MCF 10A (cell line): ENCODE results near the gene NRXN3. TPM values are rescaled to one million over a fixed set of nuclear protein-coding genes. Genes with fewer than 3 reads are reported as not detected.

Experiments
- BruUV-seq: library from RNA; stranded (reverse); fragments of 400-500 nt; replicated peaks from 2 replicates; lab custom pipeline; 2021; lab: Mats Ljungman, UMichigan
- CTCF ChIA-PET: fragments of 300-600 bp; sonication (Branson Sonifier 250); formaldehyde crosslinking; extraction: SDS; loops from one replicate; lab custom pipeline; 2021; ENCODE audit warnings: antibody characterized with exemption, inconsistent platforms; lab: Yijun Ruan, JAX
- POLR2A ChIA-PET: fragments of 300-600, 350-650 bp; sonication (Branson Sonifier 250); formaldehyde crosslinking; extraction: SDS; loops from one replicate; lab custom pipeline; 2020; ENCODE audit warnings: antibody characterized with exemption, inconsistent platforms; lab: Yijun Ruan, JAX
- DNase-seq: peaks from one replicate; pipeline ENCODE4 v3.0.0-alpha.2; 2018; ENCODE audit not compliant: unreplicated experiment
- H3K27ac Mint-ChIP-seq: one replicate; pipeline ENCODE4 v1.8.0; 2022; ENCODE audit warnings: mild to moderate bottlenecking, low read depth, mixed read lengths; ENCODE audit not compliant: unreplicated experiment
- H3K27me3 Mint-ChIP-seq: one replicate; pipeline ENCODE4 v1.8.0; 2022; ENCODE audit warnings: mixed read lengths; ENCODE audit not compliant: insufficient read depth, unreplicated experiment
- H3K36me3 Mint-ChIP-seq: one replicate; pipeline ENCODE4 v1.8.0; 2022; ENCODE audit warnings: mild to moderate bottlenecking, moderate library complexity, mixed read lengths; ENCODE audit not compliant: insufficient read depth, unreplicated experiment
- H3K4me1 Mint-ChIP-seq: one replicate; pipeline ENCODE4 v1.8.0; 2022; ENCODE audit warnings: mixed read lengths; ENCODE audit not compliant: insufficient read depth, unreplicated experiment
- H3K4me3 Mint-ChIP-seq: one replicate; pipeline ENCODE4 v1.8.0; 2022; ENCODE audit warnings: mild to moderate bottlenecking, moderate library complexity, mixed read lengths; ENCODE audit not compliant: unreplicated experiment
- H3K9me3 Mint-ChIP-seq: one replicate; pipeline ENCODE4 v1.8.0; 2022; ENCODE audit warnings: mixed read lengths; ENCODE audit not compliant: unreplicated experiment
- CTCF ChIP-seq: fragments of 200-600 bp; IDR thresholded peaks from one replicate; pipeline ENCODE4 v1.8.0; 2022; ENCODE audit warnings: antibody characterized with exemption, mild to moderate bottlenecking; ENCODE audit not compliant: unreplicated experiment
- intact Hi-C: fragments of 100-400 bp; cut with micrococcal nuclease; formaldehyde crosslinking; loops from 2 replicates; pipeline ENCODE4 v1.14.1; 2022
- total RNA-seq: library from RNA; stranded (reverse); gene quantifications from 2 replicates; pipeline ENCODE4 v1.2.3, GENCODE V29; 2022

NRXN3 gene
- total RNA-seq, 1 experiment from 2014 or later: not detected

- Mint-ChIP-seq H3K4me1 (no peaks in the 10 kb centered on the region), H3K4me3 (no peak overlapping the region), H3K9me3 (no peaks in the 10 kb centered on the region), H3K27me3 (no peaks in the 10 kb centered on the region), H3K36me3 (no peaks in the 10 kb centered on the region), H3K27ac (no peak overlapping the region)
- intact Hi-C loops: no loop called here
- BruUV-seq: no TSS peak
- TF ChIP-seq CTCF: no peak
- ChIA-PET CTCF (interaction anchor here (0.5 to 0.6 kb wide), 2 partner anchors 15 to 1937 kb away, joined by 4 to 5 read pairs; no protein-coding TSS in a partner anchor), POLR2A (no interaction called here)
- no peak for DNase-seq
Measured at GRCh38 chr14:79656496-79656895, 1486.3 kb downstream of the NRXN3 start.

- POLR2A ChIA-PET: no interaction called here
- Mint-ChIP-seq H3K4me3 (no peak overlapping the region), H3K4me1 (no peaks in the 10 kb centered on the region), H3K27me3 (no peaks in the 10 kb centered on the region), H3K36me3 (no peaks in the 10 kb centered on the region), H3K9me3 (no peaks in the 10 kb centered on the region), H3K27ac (no peak overlapping the region)
- BruUV-seq: no TSS peak
- CTCF ChIA-PET: no interaction called here
- intact Hi-C loops: no loop called here
- DNase-seq: no peak
- no peak for TF ChIP-seq CTCF
Measured at GRCh38 chr14:79658221-79658620, 1488.0 kb downstream of the NRXN3 start.

GRCh38 chr14:79658769-79659168 is 1488.6 kb downstream of the NRXN3 start:
- DNase-seq: no peak
- Mint-ChIP-seq H3K4me1 (no peaks in the 10 kb centered on the region), H3K9me3 (no peaks in the 10 kb centered on the region), H3K27ac (no peak overlapping the region), H3K27me3 (no peaks in the 10 kb centered on the region), H3K4me3 (no peak overlapping the region), H3K36me3 (no peaks in the 10 kb centered on the region)
- ChIA-PET POLR2A (no interaction called here), CTCF (no interaction called here)
- intact Hi-C loops: no loop called here
- BruUV-seq: no TSS peak
- TF ChIP-seq CTCF: no peak

GRCh38 chr14:79660053-79660939 is 1490.1 kb downstream of the NRXN3 start:
- Mint-ChIP-seq H3K4me1 (no peaks in the 10 kb centered on the region), H3K9me3 (no peaks in the 10 kb centered on the region), H3K36me3 (no peaks in the 10 kb centered on the region), H3K27me3 (no peaks in the 10 kb centered on the region), H3K27ac (no peak overlapping the region), H3K4me3 (no peak overlapping the region)
- intact Hi-C loops: no loop called here
- no TSS peak for BruUV-seq
- TF ChIP-seq CTCF: no peak
- ChIA-PET POLR2A (no interaction called here), CTCF (no interaction called here)
- DNase-seq: no peak
